HG03457 (cell line): Measurements from ENCODE around the gene CCT3.

Experiments used
- ATAC-seq: cut with Tn5 transposase; IDR thresholded peaks from one replicate; pipeline ENCODE4 v1.9.1; 2021; ENCODE audit warnings: moderate number of reproducible peaks; ENCODE audit not compliant: unreplicated experiment

Gene CCT3

DNA sequence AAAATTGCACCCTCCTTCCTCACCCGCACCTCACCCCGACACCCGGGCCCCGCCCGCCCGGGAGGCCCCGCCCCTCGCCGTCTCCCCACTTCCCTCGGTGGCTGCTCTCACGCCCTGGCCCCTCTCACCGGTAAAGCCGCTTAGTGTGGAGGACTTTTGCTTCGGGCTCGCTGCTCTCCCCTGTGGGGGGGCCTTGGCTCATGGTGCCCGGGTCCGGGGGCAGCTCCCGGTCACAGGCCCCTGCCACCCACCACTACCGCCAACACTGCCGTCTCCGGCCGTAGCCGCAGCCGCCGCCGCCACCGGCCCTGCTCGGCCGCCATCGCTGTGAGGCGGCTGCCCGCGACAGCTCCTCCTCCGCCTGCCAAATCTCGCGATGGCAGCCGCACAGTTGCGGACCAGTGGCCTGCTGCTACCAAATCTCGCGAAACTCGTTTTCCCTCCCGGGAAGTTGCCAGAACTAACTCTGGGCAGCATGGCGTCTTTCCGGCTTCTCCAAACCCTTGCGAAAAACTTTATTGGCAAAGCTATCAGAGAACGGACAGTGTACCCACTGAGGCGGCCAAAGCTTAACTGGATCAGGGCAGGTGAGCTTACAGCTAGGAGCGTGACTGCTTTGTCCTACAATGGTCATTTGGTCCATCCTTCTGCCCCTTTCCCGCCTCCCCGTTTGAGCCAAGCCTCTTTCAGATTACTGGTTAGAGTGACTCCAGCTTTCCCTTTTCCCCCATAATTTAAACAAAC lies 55.4 kb downstream of the CCT3 start, which contains the start of gene SMG5:
Gene SMG5 (minus strand): TSS at position 347 of the 744 bp plus-strand sequence. CDS start 145 bp downstream, at position 202.
- ATAC-seq, result peak; percentile 65

DNA sequence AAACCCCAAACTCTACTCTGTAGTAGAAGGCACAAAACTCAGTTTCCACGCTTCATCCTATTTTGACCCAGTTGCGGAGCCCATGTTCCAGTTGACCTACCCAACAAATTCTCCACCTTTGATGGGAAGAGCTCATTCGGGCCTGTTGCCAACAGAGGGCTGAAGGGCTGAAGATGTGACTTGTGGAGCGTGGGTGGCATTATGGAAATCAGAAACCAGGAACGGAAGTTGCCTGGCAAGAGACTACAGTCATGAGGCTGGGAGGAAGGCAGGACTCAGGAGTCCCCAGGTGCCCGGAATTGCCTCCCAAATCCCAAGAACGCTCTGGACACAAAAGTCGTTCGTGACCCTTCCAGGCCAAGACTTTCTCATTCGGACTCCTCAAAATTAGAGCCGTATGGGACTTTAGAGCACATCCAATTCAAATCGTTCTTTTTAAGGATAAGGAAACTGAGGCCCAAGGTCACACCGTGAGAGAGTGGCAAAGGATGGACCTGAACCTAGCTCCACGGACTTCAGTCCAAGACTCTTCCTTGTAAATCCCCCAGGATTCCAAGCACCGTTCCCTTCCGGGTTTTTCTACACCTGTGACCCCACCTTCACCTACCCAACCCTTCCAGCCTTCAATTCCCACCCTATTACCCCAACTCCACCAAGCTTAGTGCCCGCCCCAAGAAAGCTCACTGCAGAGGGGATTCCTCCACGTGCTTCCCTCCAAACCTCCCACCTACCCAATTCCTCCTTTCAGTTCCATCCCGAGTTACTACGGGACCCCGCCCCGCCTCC lies 56.2 kb downstream of the CCT3 start:
- ATAC-seq, result no peak

DNA sequence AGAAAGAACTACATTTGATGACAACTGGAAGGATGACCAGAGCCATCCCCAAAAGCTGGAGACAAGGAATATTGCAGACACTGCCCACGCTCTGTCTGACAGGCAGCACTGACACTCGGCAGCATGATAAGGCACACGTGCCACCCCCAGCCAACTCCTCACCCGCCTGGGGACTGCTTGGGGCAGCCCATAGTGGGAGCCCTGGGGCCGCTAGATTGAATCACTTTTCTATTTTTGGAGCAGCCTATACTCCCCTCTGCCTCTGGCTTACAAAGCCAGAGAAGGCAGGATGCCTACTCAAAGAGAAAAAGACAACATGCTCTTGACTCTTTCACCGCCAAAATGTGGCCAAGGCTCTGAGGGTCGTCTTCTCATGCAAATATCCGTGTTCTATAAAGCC lies 56.8 kb downstream of the CCT3 start:
- ATAC-seq, result no peak

DNA sequence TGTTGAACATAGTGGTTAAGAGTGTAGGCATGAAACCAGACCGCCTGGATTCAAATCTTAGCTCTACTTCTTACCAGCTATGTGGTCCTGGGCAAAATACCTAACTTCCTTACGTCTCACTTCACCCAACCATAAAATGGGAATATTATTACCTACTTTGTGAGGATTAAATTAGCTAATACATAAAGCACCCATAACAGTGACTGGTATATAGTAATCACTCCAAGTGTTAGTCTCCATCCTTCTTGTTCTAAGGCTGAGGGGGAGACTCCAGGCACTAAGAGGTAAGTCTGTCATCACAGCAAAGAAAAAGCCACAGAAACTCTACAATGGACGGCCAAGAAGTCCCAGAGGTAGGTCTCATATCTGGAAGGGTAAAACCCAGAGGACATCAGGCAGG lies 58.3 kb downstream of the CCT3 start:
- no peak for ATAC-seq

DNA sequence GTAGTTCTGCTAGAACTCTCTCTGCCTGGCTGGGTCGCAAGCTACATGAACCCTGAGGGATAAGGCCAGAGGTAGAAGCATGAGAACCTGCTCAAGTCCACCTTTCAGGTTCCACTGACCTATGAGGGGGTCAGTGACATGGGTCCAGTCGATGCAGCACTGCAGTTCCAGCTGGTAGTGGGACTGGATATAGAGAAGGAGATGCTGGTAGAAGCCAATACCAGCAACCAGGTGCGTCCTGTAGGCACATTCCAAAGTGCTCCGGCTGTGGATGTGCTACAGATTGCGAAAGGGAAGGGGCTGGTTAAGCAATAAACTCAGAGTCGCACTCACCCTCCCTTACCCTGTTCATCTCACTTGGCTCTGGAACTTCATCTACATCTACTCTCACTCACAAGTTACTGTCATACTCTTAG lies 61.1 kb downstream of the CCT3 start:
- no peak for ATAC-seq

DNA sequence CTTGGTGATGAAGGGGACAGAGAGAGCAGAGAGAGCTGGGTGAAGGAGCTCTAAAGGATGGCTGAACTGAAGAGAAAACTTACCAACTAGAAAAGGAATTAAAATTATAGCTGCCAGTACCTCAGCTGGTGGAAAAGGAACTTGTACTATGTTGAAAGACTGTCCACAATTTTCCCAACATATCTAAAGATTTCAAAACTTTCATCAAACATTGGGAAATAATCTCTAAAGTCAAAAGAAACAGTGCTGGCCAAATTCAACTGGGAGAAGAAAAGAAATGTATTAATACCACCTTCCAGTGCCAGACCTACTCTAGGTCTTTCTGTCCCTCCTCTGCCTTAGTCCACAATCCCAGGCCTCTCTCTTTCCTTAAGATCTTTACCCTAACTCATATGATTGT lies 61.6 kb downstream of the CCT3 start:
- ATAC-seq, result no peak

DNA sequence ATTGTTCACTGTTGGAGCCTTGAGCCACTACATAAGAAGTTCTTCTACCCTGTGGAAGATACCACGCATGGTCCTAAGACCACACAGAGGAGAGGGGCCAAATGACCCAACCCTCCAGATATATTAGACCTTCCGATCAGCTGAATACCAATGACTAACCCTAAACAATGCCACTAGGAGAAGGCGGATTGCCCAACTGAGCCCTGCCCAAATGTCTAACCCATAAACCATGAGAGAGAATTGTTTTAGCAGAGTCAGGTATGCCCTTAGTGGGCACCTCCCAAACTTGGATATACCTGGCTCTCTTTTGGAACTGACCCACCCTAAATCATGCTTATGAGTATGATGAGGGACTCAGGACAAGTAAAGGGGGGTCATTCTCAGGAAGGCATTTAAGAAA lies 67.8 kb downstream of the CCT3 start:
- ATAC-seq, result no peak

DNA sequence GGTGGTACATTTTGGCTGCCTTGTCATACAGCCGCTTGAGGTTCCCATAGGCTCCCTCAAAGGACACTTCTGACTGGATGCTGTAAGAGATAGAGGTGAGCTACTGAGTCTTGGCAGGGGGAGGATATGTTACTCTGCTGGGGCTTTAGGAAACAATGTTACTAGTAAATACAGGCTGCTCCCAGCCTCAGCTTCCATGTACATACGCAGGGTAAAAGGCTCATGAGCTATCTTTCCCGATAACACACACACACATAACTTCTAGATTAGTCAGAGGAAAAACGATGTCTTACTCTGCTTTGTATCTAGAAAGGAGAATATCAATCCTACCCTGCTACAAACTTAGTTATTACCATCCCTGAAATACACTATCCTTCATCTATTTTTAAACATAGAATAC lies 69.8 kb downstream of the CCT3 start:
- ATAC-seq, result no peak

DNA sequence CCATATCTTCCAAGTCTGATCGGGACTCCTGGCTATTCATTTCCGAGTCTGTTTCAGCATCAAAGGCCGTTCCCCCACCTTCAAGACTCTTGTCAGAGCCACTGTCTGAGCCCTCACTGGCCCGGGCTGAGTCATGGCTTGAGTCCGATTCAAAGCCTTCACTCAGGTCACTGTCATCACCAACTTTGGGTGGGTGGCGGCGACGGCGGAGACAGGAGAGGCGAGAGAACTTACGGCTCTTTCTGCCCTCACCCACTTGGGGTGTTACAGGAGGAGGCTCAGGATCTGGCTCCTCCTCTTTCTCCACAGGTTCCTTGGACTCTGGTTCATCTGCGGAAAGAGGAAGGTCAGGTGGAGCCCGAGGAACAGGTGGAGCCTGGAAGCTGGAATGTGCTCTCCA lies 72.0 kb downstream of the CCT3 start:
- no peak for ATAC-seq

DNA sequence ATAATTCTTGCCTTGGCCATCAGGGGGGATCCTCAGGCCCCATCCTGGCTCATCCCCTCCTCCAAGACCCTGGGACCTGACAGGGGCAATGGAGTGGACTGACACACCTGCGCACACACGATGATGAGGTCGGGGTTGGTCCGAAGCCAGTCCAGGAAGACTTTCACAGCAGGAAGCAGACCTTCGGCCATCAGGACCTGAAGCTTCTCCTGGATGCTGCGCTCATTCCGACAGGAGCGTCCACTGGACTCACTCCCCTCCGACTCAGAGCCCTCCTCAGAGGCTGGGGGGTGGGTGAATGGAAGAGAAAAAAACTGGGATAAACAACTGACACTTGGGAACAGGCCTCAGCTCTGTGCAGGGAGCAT lies 74.8 kb downstream of the CCT3 start:
- ATAC-seq, result no peak

DNA sequence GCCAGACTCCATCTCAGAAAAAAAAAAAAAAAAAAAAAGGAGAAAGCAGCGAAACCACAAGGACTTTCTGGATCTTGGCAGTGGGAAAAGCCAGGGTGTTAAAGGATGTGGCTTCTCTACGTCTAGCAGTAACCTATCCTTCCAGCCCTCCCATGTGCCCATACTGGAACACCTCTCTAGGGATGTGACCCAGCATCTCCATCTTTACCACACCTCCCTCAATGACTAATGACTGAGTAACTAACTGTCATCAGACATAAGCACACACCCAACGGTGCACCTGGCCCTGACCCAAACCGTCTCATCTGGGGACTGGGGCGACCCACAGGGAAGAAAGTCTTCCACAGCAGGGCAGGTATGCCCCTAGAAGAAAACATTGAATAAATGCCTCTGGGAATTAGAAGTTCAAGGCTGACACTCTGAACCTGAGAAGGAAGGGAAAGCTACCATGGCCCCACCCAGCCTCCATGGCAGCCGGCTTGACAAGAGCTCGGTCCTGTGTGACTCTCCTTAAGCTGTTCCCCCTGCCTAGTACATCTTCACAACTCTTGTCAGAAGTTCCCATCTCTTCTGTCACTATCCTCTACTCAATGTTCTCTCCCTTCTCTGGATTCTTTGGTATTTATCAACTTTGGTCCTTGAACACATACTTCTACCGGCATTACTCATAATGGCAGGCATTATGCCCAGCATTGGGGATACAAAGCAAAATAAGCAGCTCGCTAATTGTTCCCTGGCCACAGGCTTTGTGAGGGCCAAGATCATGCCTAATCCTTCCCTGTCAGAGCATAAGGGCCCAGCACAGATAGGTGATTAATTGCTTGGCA lies 75.4 kb downstream of the CCT3 start:
- ATAC-seq, result no peak

DNA sequence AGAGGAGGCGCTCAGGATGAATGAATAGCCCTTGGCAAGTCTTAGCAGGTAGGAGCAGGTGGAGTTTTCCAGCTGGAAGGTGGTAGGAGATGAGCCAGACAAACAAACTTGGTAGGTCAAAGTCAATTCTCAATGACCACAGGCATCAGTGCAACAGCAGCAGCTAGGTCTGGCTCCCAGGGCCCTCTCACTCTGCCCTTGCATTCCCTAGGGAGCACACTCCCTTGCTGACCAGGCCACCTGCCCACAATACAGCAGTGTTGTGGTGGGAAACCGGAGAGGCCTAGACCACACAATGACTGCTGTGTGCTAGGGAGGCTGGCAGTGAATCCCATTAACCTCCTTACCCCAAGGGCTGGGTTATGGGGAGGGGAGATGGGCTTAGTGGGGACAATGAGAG lies 77.2 kb downstream of the CCT3 start:
- ATAC-seq, result no peak

DNA sequence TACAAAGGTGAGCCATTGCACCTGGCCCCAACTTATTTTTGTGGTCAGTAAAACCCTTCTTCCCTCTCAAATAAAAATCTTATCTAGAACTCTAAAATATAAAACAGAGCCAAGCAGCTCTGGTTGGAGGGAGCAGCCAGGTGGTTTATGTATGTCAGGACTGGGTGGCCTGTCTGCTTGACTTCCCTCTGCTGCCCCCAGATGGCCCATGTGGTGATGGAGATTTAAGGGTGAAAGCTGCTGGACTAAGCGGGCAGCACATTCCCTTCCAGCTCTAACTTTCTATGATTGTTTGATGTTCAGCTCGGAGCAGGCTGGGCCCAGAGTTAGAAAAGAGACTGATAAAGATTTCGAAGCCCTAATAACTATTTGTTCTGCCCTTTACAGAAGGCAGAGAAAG lies 78.3 kb downstream of the CCT3 start:
- ATAC-seq, result no peak
